Prostate gland (tissue), 2 donors: ENCODE data around the gene ARSI.

Experiments used
- POLR2A ChIP-seq: fragments of 450-650 bp; IDR thresholded peaks from one replicate; pipeline ENCODE4 v1.6.1; 2016; ENCODE audit warnings: antibody characterized with exemption, mild to moderate bottlenecking
- POLR2AphosphoS5 ChIP-seq: sonication (generic); formaldehyde crosslinking; IDR thresholded peaks from one replicate; pipeline ENCODE4 v1.6.1; 2017; ENCODE audit warnings: antibody characterized with exemption
- TF ChIP-seq, protein P1 (sequence below), 4 experiments: fragments of 200-600 bp in 2 of 4; fragments of 450-650 bp in 2 of 4; sonication (generic) in 2 of 4; IDR thresholded peaks; 1 replicate in 3 of 4; 2 replicates in 1 of 4; pipeline ENCODE4 v1.5.1; 2016 to 2019; ENCODE audit warnings: antibody characterized with exemption in 4 of 4, mild to moderate bottlenecking in 2 of 4, moderate library complexity in 2 of 4

DNA sequence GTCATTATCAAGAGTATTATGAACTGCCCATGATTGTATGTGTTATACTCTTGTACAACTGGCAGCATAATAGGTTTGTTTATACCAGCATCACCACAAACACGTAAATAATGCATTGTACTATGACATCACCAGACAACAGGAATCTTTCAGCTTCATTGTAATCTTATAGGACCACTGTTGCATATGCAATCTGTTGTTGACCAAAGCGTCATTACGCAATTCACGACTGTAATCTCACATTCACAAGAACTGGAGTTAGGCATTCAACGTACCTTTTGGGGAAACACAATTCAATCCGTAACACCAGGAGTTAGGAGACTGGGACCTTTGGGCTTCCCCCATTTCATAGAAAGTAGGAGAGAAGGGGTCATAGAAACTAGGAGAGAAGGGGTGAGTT lies 20.4 kb upstream of the ARSI start:
- TF ChIP-seq, protein P1, sequence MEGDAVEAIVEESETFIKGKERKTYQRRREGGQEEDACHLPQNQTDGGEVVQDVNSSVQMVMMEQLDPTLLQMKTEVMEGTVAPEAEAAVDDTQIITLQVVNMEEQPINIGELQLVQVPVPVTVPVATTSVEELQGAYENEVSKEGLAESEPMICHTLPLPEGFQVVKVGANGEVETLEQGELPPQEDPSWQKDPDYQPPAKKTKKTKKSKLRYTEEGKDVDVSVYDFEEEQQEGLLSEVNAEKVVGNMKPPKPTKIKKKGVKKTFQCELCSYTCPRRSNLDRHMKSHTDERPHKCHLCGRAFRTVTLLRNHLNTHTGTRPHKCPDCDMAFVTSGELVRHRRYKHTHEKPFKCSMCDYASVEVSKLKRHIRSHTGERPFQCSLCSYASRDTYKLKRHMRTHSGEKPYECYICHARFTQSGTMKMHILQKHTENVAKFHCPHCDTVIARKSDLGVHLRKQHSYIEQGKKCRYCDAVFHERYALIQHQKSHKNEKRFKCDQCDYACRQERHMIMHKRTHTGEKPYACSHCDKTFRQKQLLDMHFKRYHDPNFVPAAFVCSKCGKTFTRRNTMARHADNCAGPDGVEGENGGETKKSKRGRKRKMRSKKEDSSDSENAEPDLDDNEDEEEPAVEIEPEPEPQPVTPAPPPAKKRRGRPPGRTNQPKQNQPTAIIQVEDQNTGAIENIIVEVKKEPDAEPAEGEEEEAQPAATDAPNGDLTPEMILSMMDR (IDR thresholded peaks at IDR 0.05): no peak
- TF ChIP-seq POLR2AphosphoS5 (no peak), POLR2A (no peak)
